Motor neuron (in vitro differentiated cells): ENCODE measurements around the gene MAN2A1. TPM values are rescaled to one million over a fixed set of nuclear protein-coding genes. Genes with fewer than 3 reads are reported as not detected.
A peak's percentile ranks its signal among the peaks of the same experiment; 100 is the strongest.

Experiments
- ATAC-seq, 8 experiments: fragments of 200-7000 bp; cut with Tn5 transposase; replicated peaks in 6 of 8; 2 replicates each; pipeline ENCODE4 v1.8.0; 2021; ENCODE audit warnings: mild to moderate bottlenecking in 8 of 8, moderate library complexity in 8 of 8
- H3K27ac ChIP-seq, 2 donors: fragments of 250-450 bp; sonication (Bioruptor Pico); 2 replicates each; pipeline ENCODE4 v1.9.0; 2021; ENCODE audit warnings: antibody characterized with exemption in 2 of 2, mild to moderate bottlenecking in 2 of 2, moderate library complexity in 1 of 2
- H3K4me1 ChIP-seq, 2 donors: fragments of 250-450 bp; sonication (Bioruptor Pico); replicated peaks in 1 of 2; 2 replicates each; pipeline ENCODE4 v1.6.1; 2021; ENCODE audit warnings: antibody characterized with exemption in 2 of 2, mild to moderate bottlenecking in 2 of 2, moderate library complexity in 1 of 2
- H3K4me3 ChIP-seq, 5 donors: fragments of 250-450 bp; sonication (Bioruptor Pico); 2 replicates each; pipeline ENCODE4 v1.9.0; 2021; ENCODE audit warnings: antibody characterized with exemption in 5 of 5, mild to moderate bottlenecking in 5 of 5, moderate library complexity in 4 of 5
- WGBS, 10 experiments: fragments of 450-650 bp; shearing (Covaris generic); methylation state at CpG; one replicate each; pipeline ENCODE4 v1.0.0; 2022; 5-methylcytosine and 5-hydroxymethylcytosine counted together
- in situ Hi-C, 9 experiments: fragments of 400-800 bp; cut with MboI; loops; one replicate each; pipeline ENCODE4 v1.15.0; 2021; ENCODE audit warnings: low sequenced_read_pairs in 9 of 9, low pct_unique_long_range_greater_than_20kb in 2 of 9; ENCODE audit not compliant: unreplicated experiment in 9 of 9
- total RNA-seq, 8 experiments: library from RNA; unstranded; fragments of 300-600 nt; gene quantifications; 2 replicates each; pipeline versions ENCODE4 v1.2.3 to v1.2.4, GENCODE V29; 2022

Gene MAN2A1
- total RNA-seq, 8 experiments from 2014 or later, result 9.1 to 59.7 (median 15.5) TPM

- 20 to 100% (median 83%) methylated on average over 1 of the region's 1 CpG; no CpG with 5 or more reads in 3 of the 10 experiments for WGBS, 10 experiments
- no peak overlapping the region for H3K27ac ChIP-seq
- in situ Hi-C loops, result no loop called here
- no peak for ATAC-seq
- no peak overlapping the region for H3K4me3 ChIP-seq
- H3K4me1 ChIP-seq, result peaks cover 8 to 9% of the 10 kb centered on the region in 2 donors
Measured at GRCh38 chr5:109901628-109901981, 211.9 kb downstream of the MAN2A1 start.

GRCh38 chr5:109903061-109903460, 213.3 kb downstream of the MAN2A1 start:
- in situ Hi-C loops, result no loop called here
- Histone ChIP-seq H3K27ac (no peak overlapping the region), H3K4me1 (peaks cover 4 to 8% of the 10 kb centered on the region in 2 donors), H3K4me3 (no peak overlapping the region)
- 7 to 100% (median 86%) methylated on average over 1 to 2 of the region's 2 CpGs; no CpG with 5 or more reads in 2 of the 10 experiments for WGBS, 10 experiments
- no peak for ATAC-seq

GRCh38 chr5:109905906-109906305, 216.2 kb downstream of the MAN2A1 start:
- H3K4me1 ChIP-seq, result no peaks in the 10 kb centered on the region
- no peak overlapping the region for H3K4me3 ChIP-seq
- ATAC-seq, result no peak
- 0 to 100% (median 73%) methylated on average over 1 of the region's 1 CpG for WGBS, 10 experiments
- no peak overlapping the region for H3K27ac ChIP-seq
- in situ Hi-C loops, result no loop called here

- Histone ChIP-seq H3K4me3 (no peak overlapping the region), H3K27ac (no peak overlapping the region), H3K4me1 (no peaks in the 10 kb centered on the region)
- ATAC-seq, result no peak
- in situ Hi-C loops, result no loop called here
- WGBS, 10 experiments, result 56 to 100% (median 90%) methylated on average over 1 to 3 of the region's 3 CpGs; no CpG with 5 or more reads in 1 of the 10 experiments
Measured at GRCh38 chr5:109907189-109907588, 217.5 kb downstream of the MAN2A1 start.

- WGBS, 10 experiments, result 22 to 100% (median 58%) methylated on average over 1 to 2 of the region's 2 CpGs; no CpG with 5 or more reads in 3 of the 10 experiments
- Histone ChIP-seq H3K4me3 (no peak overlapping the region), H3K4me1 (no peaks in the 10 kb centered on the region), H3K27ac (no peak overlapping the region)
- in situ Hi-C loops, result no loop called here
- ATAC-seq, result peak in 2 of 8 experiments; percentile 28 to 35
Measured at GRCh38 chr5:109907731-109908130, 218.0 kb downstream of the MAN2A1 start.

GRCh38 chr5:109908366-109908765, 218.6 kb downstream of the MAN2A1 start:
- in situ Hi-C loops, result no loop called here
- no peak overlapping the region for H3K4me3 ChIP-seq
- H3K27ac ChIP-seq, result no peak overlapping the region
- no peaks in the 10 kb centered on the region for H3K4me1 ChIP-seq
- ATAC-seq, result no peak
- WGBS, 10 experiments, result 35 to 100% (median 81%) methylated on average over 1 to 3 of the region's 3 CpGs; no CpG with 5 or more reads in 2 of the 10 experiments

- 0 to 100% (median 59%) methylated on average over 1 to 5 of the region's 5 CpGs for WGBS, 10 experiments
- no peak overlapping the region for H3K27ac ChIP-seq
- ATAC-seq, result no peak
- H3K4me3 ChIP-seq, result no peak overlapping the region
- in situ Hi-C loops, result no loop called here
- H3K4me1 ChIP-seq, result no peaks in the 10 kb centered on the region
Measured at GRCh38 chr5:109910874-109911273, 221.1 kb downstream of the MAN2A1 start.

GRCh38 chr5:109911731-109912130, 222.0 kb downstream of the MAN2A1 start:
- peak in 2 of 8 experiments; percentile 44 to 74 for ATAC-seq
- in situ Hi-C loops, result no loop called here

GRCh38 chr5:109914906-109915305, 225.2 kb downstream of the MAN2A1 start:
- Histone ChIP-seq H3K4me1 (no peaks in the 10 kb centered on the region), H3K27ac (no peak overlapping the region), H3K4me3 (no peak overlapping the region)
- WGBS, 10 experiments, result 17 to 100% (median 96%) methylated on average over 1 to 2 of the region's 2 CpGs
- no peak for ATAC-seq
- in situ Hi-C loops, result no loop called here

More at GRCh38 chr5:109911731-109912130, 222.0 kb downstream of the MAN2A1 start:
- WGBS, 10 experiments, result 7 to 100% (median 78%) methylated on average over 1 to 3 of the region's 3 CpGs; no CpG with 5 or more reads in 1 of the 10 experiments
- H3K27ac ChIP-seq, result no peak overlapping the region
- no peaks in the 10 kb centered on the region for H3K4me1 ChIP-seq
- H3K4me3 ChIP-seq, result no peak overlapping the region

- WGBS, 10 experiments, result 56 to 100% (median 88%) methylated on average over 1 to 4 of the region's 4 CpGs; no CpG with 5 or more reads in 1 of the 10 experiments
- Histone ChIP-seq H3K27ac (no peak overlapping the region), H3K4me1 (no peaks in the 10 kb centered on the region), H3K4me3 (no peak overlapping the region)
- ATAC-seq, result no peak
- in situ Hi-C loops, result no loop called here
Measured at GRCh38 chr5:109916481-109917153, 226.9 kb downstream of the MAN2A1 start.
